Measurements from ENCODE around the gene CALN1.
"Not testable (repeated sequence)": the region's sequence is repeated elsewhere in the genome, so short reads cannot be mapped to it uniquely, and the experiment has no call there.

CALN1 gene

DNA sequence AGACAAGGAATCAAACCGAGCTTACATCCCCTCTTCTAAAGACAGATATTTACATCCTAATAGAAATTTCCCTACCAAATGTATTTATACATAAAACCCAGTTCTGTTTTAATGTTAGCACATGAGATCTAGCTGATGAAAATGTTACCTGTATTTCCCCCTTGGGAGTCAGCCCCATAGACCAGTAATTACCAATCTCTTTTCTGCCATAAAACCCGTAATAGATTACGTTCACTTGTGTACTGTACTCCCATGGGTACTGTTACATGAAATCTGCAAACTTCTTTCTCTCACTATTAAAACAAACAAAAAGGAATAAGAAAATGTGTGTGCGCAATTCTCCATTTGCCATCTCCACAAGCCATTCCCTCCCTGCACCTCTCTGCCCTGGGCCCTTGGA, 450.9 kb downstream of the CALN1 start:
- no peak for FAIRE-seq

DNA sequence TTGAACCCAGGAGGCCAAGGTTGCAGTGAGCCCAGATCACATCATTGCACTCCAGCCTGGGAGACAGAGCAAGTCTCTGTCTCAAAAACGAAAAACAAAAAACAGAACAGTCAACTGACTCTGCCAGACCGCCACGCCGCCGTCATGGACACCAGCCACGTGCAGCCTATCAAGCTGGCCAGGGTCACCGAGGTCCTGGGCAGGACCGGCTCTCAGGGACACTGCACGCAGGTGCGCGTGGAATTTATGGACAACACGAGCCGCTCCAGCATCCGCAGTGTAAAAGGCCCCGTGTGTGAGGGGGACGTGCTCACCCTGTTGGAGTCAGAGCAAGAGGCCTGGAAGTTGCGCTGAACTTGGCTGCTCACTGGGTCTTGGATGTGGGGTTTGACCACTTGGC, 470.0 kb downstream of the CALN1 start:
- FAIRE-seq = no peak

DNA sequence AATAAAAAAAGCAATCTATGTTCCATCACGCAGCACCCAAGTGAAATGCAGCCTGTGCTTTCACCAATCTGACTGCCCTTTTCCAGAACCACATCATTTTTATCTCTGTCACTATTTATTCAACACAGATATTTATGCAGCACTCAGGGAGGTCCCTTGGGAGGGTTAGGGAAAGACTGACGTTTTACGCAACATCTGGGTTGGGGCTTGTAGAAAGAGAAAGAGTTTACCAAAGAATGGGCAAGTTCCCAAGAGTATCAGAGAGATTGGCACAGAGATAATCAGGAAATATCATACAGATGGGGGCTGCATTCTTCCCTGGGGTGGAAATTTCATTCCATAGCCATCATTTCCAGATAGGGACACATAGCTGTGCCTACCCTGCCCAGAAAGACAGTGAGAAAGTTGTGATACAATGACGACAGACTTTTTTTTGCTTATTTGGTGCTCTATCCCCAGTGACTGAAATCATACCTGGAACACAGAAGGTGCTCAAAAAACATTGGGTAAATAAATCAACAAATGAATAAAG, 474.2 kb downstream of the CALN1 start:
- FAIRE-seq = no peak

DNA sequence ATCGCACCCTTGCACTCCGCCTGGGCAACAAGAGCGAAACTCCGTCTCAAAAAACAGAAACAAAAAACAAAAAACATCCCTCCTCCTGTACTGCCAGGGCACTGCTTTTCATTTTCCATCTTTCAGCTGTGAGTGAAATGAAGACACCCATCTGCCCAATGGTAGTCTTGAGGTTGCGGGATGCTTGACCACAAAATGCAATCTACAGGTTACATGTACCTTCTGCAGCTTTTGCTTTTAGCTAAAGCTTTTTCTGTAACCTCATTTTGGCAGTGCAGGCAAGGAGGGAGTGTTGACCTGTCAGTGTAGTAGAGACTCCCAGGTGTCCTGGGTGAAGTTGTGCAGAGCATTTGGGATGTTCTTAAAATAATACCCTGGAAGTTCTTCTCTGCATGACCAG, 476.5 kb downstream of the CALN1 start:
- no peak for FAIRE-seq

DNA sequence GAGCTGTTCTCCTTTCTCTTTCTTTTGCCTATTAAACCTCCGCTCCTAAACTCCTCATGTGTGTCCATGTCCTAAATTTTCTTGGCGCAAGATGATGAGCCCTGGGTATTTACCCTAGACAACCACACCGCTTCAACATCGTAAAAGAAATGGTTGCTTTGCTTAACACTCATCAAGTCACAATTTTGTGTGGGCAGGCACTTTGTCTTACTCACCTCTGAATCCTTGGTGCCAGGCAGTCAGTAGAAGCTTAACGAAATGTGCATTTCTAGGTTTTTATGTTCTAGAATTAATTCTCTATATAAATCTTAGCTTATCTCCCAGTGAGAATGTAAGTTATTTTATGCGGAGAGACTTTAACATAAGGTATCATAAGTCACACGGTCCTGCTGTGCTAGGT, 478.7 kb downstream of the CALN1 start:
- no peak for FAIRE-seq

DNA sequence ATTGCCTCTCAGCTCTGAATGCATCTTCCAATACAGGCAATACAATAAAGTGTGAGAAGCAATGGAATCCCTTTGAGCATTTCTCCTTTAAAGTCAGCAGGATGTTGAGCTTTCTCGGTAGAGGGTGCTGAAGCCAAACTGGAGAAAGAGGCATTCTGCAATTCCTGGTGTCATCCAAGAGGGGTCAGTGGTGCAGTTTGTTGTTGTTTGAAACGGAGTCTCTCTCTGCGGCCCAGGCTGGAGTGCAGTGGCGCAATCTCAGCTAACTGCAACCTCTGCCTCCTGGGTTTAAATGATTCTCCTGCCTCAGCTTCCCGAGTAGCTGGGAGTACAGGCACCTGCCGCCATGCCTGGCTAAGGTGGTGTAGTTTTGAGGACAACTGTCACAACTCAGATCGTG, 486.5 kb downstream of the CALN1 start:
- FAIRE-seq = no peak

DNA sequence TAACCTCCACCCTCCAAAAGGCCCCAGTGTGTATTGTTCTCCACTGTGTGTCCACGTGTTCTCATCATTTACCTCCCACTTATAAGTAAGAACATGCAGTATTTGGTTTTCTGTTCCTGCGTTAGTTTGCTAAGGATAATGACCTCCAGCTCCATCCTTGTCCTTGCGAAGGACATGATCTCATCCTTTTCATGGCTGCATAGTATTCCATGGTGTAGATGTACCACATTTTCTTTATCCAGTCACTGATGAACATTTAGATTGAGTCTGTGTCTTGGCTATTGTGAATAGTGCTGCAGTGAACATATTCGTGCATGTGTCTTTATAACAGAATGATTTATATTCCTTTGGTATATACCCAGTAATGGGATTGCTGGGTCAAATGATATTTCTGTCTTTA, 497.9 kb downstream of the CALN1 start:
- FAIRE-seq = not testable (repeated sequence)

DNA sequence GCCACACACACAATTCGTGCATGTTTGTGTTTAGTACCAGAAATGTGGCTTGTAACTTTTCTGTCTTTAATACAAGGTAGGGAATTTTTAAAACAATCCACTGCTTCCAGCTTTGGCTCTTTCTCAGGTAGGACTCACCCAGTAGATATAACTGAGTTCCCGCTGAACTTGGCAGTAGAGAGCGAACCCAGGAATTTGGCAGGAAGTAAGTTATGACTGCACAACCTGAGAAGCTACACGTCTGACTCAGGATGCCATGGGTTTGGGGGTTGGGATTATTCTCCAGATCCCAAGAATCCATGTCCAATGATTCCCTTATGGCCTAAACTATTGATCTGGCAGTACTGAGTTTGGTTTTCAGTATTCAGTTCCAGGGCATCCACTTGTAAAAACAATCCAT, 499.7 kb downstream of the CALN1 start:
- no peak for FAIRE-seq

DNA sequence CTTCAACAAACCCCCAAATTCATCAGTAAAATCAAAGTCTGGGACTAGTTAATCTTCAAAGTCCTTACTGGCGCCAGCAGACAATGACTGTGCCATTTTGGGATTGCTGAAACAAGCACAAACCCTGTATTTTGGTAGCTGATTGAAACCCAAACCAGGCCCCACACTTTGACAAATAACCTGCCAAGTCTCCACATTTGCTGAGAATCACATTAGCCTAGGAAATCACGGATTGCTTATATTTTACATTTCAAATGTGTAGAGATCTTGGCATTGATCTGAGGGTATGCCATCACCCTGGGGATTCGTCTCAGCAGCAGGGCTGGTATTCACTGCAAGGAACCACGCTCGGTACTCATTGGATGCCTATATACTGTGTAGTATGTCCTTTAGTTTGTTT, 501.1 kb downstream of the CALN1 start:
- no peak for FAIRE-seq

DNA sequence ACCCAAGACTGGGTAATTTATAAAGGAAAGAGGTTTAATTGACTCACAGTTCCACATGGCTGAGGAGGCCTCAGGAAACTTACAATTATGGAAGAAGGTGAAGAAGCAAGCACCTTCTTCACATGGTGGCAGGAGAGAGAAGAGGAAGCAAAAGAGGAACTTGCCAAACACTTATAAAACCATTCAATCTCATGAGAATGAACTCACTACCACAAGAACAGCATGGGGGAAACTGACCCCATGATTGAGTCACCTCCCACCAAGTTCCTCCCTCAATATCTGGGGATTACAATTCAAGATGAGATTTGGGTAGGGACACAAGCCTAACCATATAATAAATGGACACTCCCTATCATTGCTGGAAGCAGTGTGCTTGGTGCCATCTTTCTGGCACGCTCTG, 506.3 kb downstream of the CALN1 start:
- FAIRE-seq = no peak

DNA sequence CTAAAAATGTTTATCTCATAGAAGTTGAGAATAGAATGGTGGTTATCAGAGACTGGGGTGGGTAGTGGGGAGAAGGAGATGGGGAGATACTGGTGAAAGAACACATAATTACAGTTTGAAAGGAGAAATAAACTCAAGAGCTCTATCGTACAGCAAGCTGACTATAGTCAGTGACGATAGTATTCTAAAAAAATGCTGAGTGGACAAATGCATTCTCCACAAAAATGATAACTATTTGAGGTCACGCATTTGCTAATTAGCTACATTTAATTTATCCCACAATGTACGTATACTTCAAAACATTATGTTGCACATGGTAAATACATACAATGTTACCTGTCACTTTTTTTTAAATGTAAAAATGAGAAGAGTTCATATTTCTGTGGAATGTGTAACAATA, 507.7 kb downstream of the CALN1 start:
- no peak for FAIRE-seq

DNA sequence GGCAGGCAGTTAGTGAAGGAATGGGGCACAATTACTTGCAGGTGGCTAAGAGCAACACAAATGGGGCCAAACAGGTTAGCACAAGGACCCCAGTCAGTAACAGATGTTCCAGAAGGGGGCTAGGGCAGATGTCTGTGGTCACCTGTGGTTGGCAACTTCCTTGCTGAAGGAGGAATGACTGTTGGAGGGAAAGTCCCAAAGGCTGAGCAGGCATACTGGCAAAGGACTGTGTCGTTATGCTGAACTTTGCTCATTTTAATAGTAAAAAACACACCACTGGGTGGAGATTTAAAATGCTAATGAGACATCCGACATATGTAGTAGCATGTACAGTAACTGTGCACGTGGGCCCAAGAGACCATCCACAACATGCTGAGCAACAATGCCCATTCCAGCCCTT, 511.6 kb downstream of the CALN1 start:
- no peak for FAIRE-seq

DNA sequence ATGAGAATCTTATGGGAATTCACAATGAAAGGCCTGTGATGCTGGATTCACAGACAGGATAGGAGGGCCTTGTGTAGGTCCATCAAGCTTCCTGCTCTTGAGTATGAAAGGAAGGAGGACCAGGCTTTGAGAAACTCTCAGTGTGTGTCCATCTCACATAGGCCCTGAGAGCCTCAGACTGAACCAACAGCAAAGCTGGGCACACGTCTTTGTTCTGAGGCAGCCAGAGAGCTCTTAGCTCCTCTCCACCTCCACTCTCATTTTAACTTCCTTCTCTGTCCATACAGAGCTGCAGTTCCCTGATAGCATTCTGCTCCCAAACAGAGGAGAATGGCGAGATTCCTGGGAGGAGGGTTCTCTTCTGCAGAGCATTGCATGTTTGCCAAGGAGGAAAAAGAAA, 515.6 kb downstream of the CALN1 start:
- no peak for FAIRE-seq

DNA sequence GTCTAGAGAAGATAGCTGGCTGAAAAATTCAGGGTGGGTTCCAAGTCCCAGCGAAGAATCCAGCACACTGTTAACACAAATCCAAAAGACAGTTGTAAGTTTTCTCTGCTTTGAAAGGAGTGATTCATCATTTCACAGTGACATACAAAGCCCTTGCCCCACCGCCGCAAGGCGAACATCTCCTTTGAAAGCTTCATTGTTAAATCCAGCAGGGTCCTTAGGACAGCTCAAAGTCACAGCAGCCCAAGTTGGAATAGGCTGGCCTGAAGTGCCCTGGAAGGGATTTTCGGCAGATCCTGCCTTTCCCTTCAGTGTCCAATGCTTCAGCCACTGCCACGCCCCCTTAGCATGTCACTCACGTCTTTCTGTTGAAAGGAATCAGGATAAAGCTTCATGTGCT, 526.1 kb downstream of the CALN1 start:
- no peak for FAIRE-seq

DNA sequence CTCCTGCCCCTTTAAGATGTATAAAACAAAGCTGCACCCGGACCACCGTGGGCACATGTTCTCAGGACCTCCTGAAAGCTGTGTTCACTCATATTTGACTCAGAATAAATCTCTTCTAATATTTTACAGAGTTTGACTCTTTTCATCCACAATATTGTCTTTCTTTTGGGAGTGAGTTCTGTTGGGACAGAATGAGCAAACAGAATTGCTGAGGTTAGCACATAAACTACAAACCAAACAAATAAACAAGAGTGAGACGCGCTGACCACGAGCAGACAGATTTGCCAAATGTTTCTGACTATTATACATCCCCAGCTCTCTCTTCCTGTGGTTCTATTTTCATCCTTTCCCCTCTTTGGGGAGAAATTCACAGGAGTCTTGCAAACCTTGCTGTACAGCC, 526.7 kb downstream of the CALN1 start:
- no peak for FAIRE-seq

DNA sequence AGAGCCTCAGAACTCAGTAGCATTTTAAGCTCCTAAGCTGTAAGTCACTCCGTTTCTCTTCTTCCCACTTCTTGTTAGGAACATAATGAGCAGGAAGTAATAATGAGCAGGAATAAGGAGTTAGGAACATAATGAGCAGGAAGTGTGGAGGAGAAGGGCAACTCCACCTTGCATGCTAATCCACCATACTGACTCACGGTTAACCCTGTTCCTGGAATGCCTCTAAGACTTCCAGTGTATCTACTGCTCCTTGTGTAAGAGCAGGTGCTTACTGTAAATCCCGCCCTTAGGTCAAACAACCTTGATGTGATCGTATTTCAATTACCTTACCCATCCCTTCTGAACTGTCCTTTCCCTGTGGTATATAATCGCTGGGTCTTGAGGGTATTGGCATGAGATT, 528.7 kb downstream of the CALN1 start:
- FAIRE-seq = no peak

DNA sequence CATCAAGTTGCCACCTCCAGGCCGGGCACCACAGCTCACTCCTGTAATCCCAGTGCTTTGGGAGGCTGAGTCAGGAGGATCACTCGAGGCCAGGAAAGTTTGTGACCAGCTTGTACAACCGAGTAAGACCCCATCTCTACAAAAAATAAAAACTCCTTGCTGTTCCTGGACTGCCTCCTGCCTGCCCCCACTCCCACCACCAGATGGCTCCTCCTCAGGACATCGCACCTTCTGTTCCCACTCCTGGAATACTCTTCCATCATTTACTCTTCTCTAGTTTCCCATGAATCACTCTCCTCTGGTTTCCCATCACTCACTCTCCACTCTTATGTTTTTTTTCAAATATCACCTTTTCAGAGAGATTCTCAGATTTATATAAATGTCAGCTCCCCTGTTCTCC, 540.7 kb downstream of the CALN1 start:
- no peak for FAIRE-seq

DNA sequence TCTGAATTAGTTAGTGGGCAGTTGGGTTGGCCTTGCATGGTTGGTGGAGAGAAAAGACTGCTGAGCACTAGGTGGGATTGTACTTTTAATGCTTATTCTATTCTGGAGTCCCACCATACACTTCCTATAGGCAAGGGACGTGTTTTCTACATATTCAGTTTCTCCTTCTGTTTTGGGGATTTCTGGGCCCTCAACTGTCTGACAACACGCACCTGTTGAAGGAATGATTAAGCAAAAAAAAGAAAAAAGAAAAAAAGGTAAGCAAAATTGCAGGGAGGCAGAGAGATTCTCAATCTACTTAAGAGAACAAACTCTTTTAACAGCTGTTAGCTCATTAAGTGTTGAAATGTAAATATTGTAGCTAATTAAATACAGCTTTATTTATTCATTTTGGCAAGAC, 541.3 kb downstream of the CALN1 start:
- no peak for FAIRE-seq

DNA sequence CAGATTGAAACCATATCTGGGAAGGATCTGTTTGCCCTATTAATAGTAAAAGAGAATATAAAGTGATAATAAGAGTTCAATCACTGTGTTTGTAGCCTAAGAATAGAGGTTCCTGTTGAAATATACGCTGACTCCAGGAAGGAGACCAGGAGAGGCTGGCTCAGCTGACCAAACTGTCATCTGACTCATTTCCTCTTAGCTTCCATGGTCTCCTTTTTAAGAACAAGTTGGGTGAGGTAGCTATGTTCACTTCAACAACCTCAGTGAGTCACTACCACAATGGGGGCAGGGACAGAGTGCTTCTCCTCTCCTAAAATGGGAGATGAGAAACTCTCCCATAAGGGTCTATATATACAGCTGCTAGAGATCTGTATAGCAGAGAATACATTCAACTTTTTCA, 543.3 kb downstream of the CALN1 start:
- FAIRE-seq = no peak

DNA sequence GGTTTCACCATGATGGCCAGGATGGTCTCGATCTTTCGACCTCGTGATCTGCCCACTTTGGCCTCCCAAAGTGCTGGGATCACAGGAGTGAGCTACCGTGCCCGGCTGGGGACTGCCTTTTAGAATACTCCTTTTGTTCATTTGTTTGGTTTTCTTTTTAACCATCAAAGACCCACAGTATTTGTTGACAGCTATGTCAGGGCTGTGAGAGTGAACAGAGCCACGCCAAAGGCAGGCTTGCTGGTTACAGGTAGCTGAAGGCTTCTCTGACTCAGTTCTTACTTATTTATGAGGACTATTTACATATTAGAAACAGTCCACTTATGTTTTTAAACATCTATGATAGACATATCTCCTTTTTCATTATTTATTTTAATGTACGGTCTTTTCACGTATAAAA, 544.5 kb downstream of the CALN1 start:
- FAIRE-seq = no peak

DNA sequence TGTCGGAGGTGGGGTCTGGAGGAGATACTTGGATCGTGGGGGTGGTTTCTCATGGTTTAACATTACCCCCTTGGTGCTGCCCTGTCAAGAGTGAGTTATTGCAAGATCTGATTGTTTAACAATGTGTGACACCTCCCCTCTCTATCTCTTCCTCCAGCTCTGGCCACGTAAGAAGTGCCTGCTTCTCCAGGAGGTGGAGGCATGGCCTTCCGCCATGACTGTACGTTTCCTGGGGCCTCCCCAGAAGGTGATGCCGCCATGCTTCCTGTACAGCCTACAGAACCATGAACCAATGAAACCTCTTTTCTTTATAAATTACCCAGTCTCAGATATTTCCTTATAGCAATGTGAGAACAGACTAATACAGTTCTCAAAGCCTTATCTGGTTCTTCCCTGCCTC, 547.0 kb downstream of the CALN1 start:
- FAIRE-seq = no peak

DNA sequence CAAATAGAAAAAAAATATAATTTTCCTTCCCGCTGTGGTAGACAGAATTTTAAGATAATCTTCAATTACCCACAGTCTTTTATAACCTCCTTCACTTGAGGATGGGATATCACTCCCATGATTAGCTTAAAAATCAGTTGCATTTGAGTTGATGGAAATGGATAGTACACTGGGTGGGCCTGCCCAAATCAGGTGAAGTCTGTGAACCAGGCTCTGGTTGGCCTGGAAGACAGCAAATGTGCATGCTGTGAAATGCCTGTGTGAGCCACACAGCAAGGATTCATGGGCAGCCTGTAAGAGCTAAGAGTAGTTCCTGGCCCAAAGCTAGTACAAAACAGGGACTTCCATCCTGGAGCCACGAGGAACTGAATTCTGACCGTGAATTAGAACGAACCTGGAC, 548.0 kb downstream of the CALN1 start:
- FAIRE-seq = no peak

DNA sequence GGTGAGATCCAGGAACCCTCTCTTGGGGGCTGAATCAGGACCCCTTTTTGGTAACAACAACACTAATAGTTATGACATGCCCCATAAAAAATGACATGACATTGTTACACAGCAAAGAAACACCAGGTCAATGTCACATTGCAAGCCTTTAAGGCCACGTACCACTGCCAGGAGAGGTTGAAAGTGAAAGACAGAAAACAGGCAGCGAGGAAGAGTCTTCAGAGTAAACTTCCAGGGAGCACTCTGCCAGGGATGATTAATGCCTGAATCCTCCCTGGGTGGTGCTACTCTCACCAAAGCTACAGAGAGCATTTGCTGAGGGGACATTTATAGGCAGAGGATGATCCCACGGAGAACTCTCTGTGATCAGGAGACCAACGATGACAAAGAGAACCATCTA, 551.6 kb downstream of the CALN1 start:
- no peak for FAIRE-seq

DNA sequence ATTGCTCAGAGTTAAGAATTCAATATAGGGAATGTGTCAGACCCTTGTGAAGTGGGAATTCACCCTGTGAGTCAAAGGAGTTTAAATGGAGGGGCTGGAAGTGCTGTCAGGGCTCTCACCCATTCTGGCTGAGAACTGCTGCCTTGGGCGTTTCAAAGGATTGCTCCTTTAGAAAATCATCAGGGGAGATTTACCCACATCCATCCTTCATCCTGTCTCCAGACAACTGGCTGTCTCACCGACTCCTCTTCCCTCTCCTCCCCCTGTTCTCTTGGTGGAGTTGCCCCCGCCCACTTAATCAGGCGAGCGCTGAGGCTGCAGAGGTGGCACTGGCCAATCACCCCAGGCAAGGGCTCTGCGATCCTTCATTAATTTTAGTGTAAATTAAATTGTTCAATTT, 554.8 kb downstream of the CALN1 start:
- no peak for FAIRE-seq

DNA sequence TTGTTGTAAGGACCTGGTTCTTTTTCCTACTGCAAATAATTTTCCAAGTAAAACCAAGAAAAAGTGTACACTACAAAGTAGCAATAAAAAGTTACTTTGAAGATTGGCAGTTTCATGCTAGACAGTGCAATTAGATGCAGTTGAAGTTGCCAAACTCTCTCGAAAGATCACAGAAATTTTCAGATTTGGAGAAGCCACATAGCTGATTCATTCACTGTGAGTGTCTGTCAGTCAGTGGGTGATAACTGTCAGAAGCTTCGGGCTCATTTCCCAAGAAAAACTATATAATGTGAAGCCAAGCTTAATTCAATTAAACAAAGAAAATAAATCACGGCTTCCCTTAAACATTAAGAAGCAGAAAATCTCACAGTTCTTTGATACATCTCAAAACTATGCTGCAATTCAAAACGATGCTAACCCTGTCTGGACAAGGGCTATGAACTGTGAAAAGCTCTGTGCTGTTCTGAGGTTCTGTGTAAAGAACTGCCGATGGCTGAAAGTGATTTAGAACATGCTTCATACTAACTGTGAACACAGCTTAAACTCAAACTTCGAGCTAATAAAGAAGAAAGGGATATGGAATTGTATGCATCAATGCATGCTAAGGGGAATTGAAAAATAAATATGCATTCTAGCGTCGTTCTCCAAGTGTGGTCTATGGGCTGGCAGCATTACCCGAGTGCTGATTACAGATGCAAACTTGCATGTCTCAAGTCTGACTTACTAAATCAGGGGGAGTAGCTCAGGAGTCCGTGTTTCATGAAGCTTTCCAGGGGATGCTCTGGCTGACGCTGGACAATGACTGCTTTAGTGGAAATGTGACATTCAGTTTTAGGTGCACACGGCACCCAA, 557.4 kb downstream of the CALN1 start:
- no peak for FAIRE-seq

Measured in endometrium (tissue), 2 donors.